ENCODE data around the gene PAPSS1. TPM values are rescaled to one million over a fixed set of nuclear protein-coding genes. Genes with fewer than 3 reads are reported as not detected.

Gene PAPSS1
- 10 to 100 TPM; 55.5 to 64.7 (median 62.9) TPM for total RNA-seq (2021; fragmentation: NEBNext Ultra II Directional; extraction: Animal tissue kit (Norgen Biotek cat#: 25700))
- long read RNA-seq, transcript PAPSS1-201 (12 exons, 2,731 nt): major isoform, 74 of 96 reads
- long read RNA-seq, partial matches to known transcripts: 9 of 96 reads
- long read RNA-seq, other reads (novel, unspliced or antisense): 13 of 96 reads

DNA sequence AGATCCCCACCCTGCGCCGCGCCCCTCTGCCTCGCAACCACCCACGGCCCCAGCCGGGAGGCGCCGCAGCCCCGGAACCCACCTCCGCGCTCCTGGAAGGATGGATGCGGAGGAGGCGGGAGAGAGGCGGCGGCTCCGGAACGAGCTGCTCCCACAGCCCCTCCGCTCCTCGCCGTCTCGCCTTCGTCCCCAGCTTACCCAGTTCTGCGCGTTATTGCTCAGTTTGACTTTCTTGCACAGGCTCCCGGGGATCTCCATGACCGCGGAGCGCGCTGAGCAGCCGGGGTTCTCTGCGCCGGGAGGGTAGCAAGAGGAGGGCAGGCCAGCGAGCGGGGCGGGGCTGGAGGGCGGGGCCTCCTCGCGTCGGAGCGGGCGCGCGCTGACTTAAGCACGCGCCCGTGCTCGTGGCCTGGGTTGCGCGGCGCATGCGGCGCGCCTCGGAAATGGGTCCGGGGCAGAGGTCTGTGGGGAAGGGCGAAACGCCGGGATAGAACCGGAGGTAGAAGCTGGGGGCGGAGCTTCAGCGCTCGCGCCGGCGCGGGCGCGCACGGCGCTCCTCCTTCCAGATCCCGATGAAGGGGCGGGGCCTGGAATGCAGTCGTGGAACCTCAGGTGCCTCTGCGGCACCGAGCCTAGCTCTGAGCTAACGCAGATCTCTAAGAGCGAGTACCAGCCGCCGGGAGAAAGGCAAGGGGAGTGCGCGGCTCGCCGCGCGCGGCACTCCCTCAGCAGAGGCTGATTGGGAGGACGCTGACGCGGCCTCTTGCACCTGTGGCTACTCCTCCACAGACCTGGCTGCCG lies at the start of gene PAPSS1:
Gene PAPSS1 (minus strand): TSS at position 313 of the 801 bp plus-strand sequence. CDS start 55 bp downstream, at position 258.
- DNase-seq: peak; percentile 94
- Mint-ChIP-seq H3K4me3 (peak within 1 kb of the TSS; percentile 98), H3K4me1 (ENCODE audit: low read depth) (peaks cover 27% of the 10 kb centered on the region), H3K36me3 (ENCODE audit: low read depth) (peaks cover 6% of the 10 kb centered on the region), H3K27ac (peak within 1 kb of the TSS; percentile 88), H3K27me3 (ENCODE audit: insufficient read depth) (no peaks in the 10 kb centered on the region; the same call in 1 of the 2 replicates), H3K9me3 (no peaks in the 10 kb centered on the region)
- TF ChIP-seq, protein P1, sequence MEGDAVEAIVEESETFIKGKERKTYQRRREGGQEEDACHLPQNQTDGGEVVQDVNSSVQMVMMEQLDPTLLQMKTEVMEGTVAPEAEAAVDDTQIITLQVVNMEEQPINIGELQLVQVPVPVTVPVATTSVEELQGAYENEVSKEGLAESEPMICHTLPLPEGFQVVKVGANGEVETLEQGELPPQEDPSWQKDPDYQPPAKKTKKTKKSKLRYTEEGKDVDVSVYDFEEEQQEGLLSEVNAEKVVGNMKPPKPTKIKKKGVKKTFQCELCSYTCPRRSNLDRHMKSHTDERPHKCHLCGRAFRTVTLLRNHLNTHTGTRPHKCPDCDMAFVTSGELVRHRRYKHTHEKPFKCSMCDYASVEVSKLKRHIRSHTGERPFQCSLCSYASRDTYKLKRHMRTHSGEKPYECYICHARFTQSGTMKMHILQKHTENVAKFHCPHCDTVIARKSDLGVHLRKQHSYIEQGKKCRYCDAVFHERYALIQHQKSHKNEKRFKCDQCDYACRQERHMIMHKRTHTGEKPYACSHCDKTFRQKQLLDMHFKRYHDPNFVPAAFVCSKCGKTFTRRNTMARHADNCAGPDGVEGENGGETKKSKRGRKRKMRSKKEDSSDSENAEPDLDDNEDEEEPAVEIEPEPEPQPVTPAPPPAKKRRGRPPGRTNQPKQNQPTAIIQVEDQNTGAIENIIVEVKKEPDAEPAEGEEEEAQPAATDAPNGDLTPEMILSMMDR (IDR thresholded peaks at IDR 0.05): no peak

DNA sequence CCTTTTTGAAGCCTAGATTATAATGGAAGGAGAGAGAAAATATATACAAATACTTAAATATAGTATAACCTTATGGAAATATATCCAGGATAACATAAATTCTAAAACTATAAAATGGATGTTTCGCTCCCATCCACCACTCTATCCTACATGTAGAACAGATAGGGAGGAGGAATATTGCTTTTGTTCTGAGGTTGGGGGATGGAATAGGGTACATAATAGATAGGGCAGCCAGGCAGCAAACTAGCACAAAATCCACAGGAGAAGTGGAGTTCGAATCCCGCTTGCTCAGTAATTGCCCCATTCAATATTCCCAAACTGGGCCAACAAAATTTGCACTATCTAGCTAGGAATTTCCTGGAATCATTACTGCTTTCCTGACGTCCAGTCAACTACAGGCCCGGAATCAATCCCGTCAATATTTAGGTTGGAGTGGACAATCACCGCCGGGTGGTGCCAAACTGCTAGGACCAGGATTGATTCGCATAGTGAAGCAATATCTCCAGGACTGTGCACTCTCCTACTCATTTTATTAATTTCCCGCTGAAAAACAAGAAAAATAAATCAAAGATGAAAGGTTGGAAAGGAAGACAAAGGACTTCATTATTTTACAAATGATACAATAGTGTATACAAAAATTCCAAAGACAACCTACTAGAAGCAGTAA lies 40.4 kb upstream of the PAPSS1 start:
- Mint-ChIP-seq H3K27me3 (ENCODE audit: insufficient read depth) (peaks cover 7% of the 10 kb centered on the region; the same call in 1 of the 2 replicates), H3K27ac (no peak overlapping the region)

DNA sequence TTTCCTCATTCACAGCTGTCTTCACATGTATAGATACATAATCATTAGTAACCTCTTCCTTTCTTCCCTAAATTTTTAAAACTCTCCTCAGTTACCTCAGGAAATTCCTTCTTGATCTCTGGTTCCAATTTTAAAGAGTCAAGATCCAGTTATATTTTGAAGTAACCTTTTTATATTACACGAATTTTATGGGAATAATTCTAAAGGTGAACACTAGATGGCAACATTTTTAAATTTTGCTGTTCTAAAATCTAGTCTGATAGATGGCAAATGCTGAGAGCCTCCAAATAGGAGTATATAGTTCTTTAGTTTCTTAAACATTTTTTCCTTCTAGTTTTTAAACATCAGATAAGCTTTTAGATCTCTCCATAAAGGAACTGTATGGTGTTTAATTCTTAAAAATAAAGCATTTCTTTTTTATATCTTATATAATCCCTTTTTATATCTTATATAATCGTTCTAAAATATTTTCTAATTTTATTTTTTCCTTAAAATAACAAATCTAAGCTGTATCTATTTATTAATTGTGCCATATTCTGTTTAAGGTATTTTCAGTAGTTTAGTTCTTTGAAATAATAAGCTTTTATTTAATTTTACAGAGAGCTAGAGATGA lies 37.9 kb upstream of the PAPSS1 start:
- H3K4me3 Mint-ChIP-seq: no peak overlapping the region
- TF ChIP-seq, protein P1 (IDR thresholded peaks at IDR 0.05): peak; percentile 84
- H3K36me3 Mint-ChIP-seq (ENCODE audit: low read depth): no peaks in the 10 kb centered on the region
- H3K4me1 Mint-ChIP-seq (ENCODE audit: low read depth): peaks cover 18% of the 10 kb centered on the region
- peaks cover 10% of the 10 kb centered on the region for H3K27me3 Mint-ChIP-seq (ENCODE audit: insufficient read depth)
- peak; percentile 46 for DNase-seq
- H3K9me3 Mint-ChIP-seq: no peaks in the 10 kb centered on the region
- H3K27ac Mint-ChIP-seq: no peak overlapping the region

More for the DNA sequence above, 40.4 kb upstream of the PAPSS1 start:
- Mint-ChIP-seq H3K4me3 (no peak overlapping the region), H3K9me3 (no peaks in the 10 kb centered on the region), H3K4me1 (ENCODE audit: low read depth) (peaks cover 15% of the 10 kb centered on the region), H3K36me3 (ENCODE audit: low read depth) (no peaks in the 10 kb centered on the region)
- no peak for DNase-seq
- TF ChIP-seq, protein P1 (IDR thresholded peaks at IDR 0.05): no peak

DNA sequence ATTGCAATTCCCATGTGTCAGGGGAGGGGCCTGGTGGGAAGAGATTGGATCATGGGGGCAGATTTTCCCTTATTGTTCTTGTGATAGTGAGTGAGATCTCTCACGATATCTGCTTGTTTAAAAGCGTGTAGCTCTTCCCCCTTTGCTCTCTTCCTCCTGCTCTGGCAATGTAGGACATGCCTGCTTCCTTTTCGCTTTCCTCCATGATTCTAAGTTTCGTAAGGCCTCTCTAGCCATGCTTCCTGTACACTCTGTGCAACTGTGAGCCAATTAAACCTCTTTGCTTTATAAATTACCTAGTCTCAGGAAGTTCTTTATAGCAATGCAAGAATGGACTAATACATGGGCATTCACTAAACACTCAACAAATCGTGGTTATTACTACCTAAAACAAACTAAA lies 37.2 kb upstream of the PAPSS1 start:
- Mint-ChIP-seq H3K36me3 (ENCODE audit: low read depth) (no peaks in the 10 kb centered on the region), H3K27me3 (ENCODE audit: insufficient read depth) (peaks cover 8% of the 10 kb centered on the region), H3K4me3 (no peak overlapping the region), H3K9me3 (no peaks in the 10 kb centered on the region), H3K4me1 (ENCODE audit: low read depth) (peaks cover 18% of the 10 kb centered on the region), H3K27ac (no peak overlapping the region)
- TF ChIP-seq, protein P1 (IDR thresholded peaks at IDR 0.05): no peak
- no peak for DNase-seq

DNA sequence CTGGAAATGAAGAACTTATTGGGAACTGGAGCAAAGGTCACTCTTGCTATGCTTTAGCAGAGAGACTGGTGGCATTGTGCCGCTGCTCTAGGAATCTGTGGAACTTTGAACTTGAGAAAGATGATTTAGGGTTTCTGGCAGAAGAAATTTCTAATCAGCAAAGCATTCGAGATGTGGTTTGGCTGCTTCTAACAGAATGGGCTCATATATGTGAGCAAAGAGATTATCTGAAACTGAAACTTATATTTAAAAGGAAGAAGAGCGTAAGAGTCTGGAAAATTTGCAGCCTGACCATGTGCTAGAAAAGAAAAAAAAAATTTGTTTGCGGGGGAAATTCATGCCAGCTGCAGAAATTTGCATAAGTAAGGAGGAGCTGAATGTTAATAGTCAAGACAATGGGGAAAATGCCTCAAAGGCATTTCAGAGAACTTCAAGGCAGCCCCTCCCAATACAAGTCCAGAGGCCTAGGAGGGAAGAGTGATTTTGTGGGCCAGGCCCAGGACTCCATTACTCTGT lies 35.9 kb upstream of the PAPSS1 start:
- DNase-seq: no peak
- Mint-ChIP-seq H3K4me1 (ENCODE audit: low read depth) (peaks cover 18% of the 10 kb centered on the region), H3K9me3 (no peaks in the 10 kb centered on the region), H3K4me3 (peak overlapping the region; percentile 1; the same call in 1 of the 2 replicates), H3K36me3 (ENCODE audit: low read depth) (no peaks in the 10 kb centered on the region), H3K27me3 (ENCODE audit: insufficient read depth) (peaks cover 10% of the 10 kb centered on the region), H3K27ac (no peak overlapping the region)
- TF ChIP-seq, protein P1 (IDR thresholded peaks at IDR 0.05): no peak

All from HFFc6 (cell line).